K562 (cell line): Measurements from ENCODE around the gene TSPAN15. TPM values are rescaled to one million over a fixed set of nuclear protein-coding genes. Genes with fewer than 3 reads are reported as not detected.

ENCODE experiments used
- KDM5B ChIP-seq: fragments of 200-600 bp; sonication (generic); IDR thresholded peaks from 2 replicates; pipeline ENCODE4 v1.6.1; 2012; ENCODE audit warnings: low read depth, mild to moderate bottlenecking, moderate library complexity, low read length, control low read depth, inconsistent platforms; ENCODE audit not compliant: insufficient replicate concordance
- KLF13 ChIP-seq: fragments of 450-650 bp; IDR thresholded peaks from 2 replicates; pipeline ENCODE4 v1.6.1; 2016; ENCODE audit warnings: missing genetic modification characterization, low read depth, mild to moderate bottlenecking, missing compliant biosample characterization, moderate library complexity, borderline replicate concordance
- MAZ ChIP-seq, 2 experiments: fragments of 450-650 bp in 1 of 2; sonication (generic) in 1 of 2; formaldehyde crosslinking; IDR thresholded peaks in 1 of 2; conservative IDR thresholded peaks in 1 of 2; 2 replicates each; pipeline versions ENCODE4 v1.4.0 to v1.5.0; 2020; ENCODE audit warnings: mild to moderate bottlenecking in 1 of 2, missing genetic modification reagents in 1 of 2
- NFE2L1 ChIP-seq: fragments of 450-650 bp; IDR thresholded peaks from 2 replicates; pipeline ENCODE4 v1.6.1; 2016; ENCODE audit warnings: missing genetic modification characterization, low read depth, mild to moderate bottlenecking, missing compliant biosample characterization, moderate library complexity, borderline replicate concordance
- NONO ChIP-seq, 2 experiments: fragments of 200-400 bp in 1 of 2; fragments of 450-650 bp in 1 of 2; formaldehyde crosslinking in 1 of 2; IDR thresholded peaks; 2 replicates each; pipeline ENCODE4 v1.6.1; 2017; ENCODE audit warnings: low read depth in 2 of 2, mild to moderate bottlenecking in 2 of 2, moderate library complexity in 2 of 2, low read length in 1 of 2
- POLR2H ChIP-seq: IDR thresholded peaks from 2 replicates; pipeline ENCODE4 v1.6.1; 2016; ENCODE audit warnings: missing genetic modification characterization, low read depth, mild to moderate bottlenecking, control low read depth, missing compliant biosample characterization, moderate library complexity
- RNF2 ChIP-seq: sonication (generic); IDR thresholded peaks from 2 replicates; pipeline ENCODE4 v1.6.1; 2016
- SMARCA4 ChIP-seq: fragments of 450-650 bp; IDR thresholded peaks from 2 replicates; pipeline ENCODE4 v1.6.1; 2016
- SRSF1 ChIP-seq: fragments of 200-400 bp; formaldehyde crosslinking; IDR thresholded peaks from 2 replicates; pipeline ENCODE4 v1.6.1; 2017; ENCODE audit warnings: mild to moderate bottlenecking, low read depth, low read length, moderate library complexity
- TAF15 ChIP-seq: fragments of 200-400 bp; formaldehyde crosslinking; IDR thresholded peaks from 2 replicates; pipeline ENCODE4 v1.6.1; 2017; ENCODE audit warnings: mild to moderate bottlenecking, low read depth, low read length, moderate library complexity
- XRCC5 ChIP-seq: fragments of 200-400 bp; formaldehyde crosslinking; IDR thresholded peaks from 2 replicates; pipeline ENCODE4 v1.6.1; 2017; ENCODE audit warnings: low read depth, mild to moderate bottlenecking, low read length
- ZFX ChIP-seq: sonication (generic); formaldehyde crosslinking; IDR thresholded peaks from 2 replicates; pipeline ENCODE4 v1.8.0; 2022; ENCODE audit warnings: mild to moderate bottlenecking, missing genetic modification reagents, moderate library complexity
- ZNF12 ChIP-seq: sonication (generic); formaldehyde crosslinking; IDR thresholded peaks from 2 replicates; pipeline ENCODE4 v1.4.0; 2020; ENCODE audit warnings: mild to moderate bottlenecking, missing genetic modification reagents
- ZNF263 ChIP-seq: sonication (generic); formaldehyde crosslinking; IDR thresholded peaks from 2 replicates; pipeline ENCODE4 v1.8.0; 2022; ENCODE audit warnings: mild to moderate bottlenecking, missing genetic modification reagents, borderline replicate concordance
- ZNF311 ChIP-seq: fragments of 250-450 bp; sonication (Bioruptor Pico); IDR thresholded peaks from 2 replicates; pipeline ENCODE4 v1.4.0; 2020; ENCODE audit warnings: mild to moderate bottlenecking, moderate library complexity
- ZSCAN32 ChIP-seq: fragments of 450-650 bp; formaldehyde crosslinking; IDR thresholded peaks from 2 replicates; pipeline ENCODE4 v1.4.0; 2020; ENCODE audit warnings: mild to moderate bottlenecking, moderate library complexity
- polyA plus RNA-seq, 8 experiments: library from polyadenylated mRNA; depleted of rRNA in 4 of 8; stranded (reverse) in 5 of 8; unstranded in 3 of 8; fragments of >200 nt; fragmentation: Nextera tagmentation in 2 of 8; fragmentation: Illumina TruSeq in 1 of 8; extraction: Ambion mirVana in 2 of 8; extraction: Trizol in 1 of 8; gene quantifications; 2 replicates each; pipeline versions ENCODE4 v1.2.1 to v1.2.3, GENCODE V29; 2011 to 2014; ENCODE audit warnings: inconsistent platforms in 1 of 8, missing spikeins in 1 of 8
- total RNA-seq, 7 experiments: library from RNA; depleted of rRNA in 6 of 7; stranded (reverse); fragments of >200 nt in 6 of 7; fragmentation: Illumina TruSeq in 2 of 7; extraction: Trizol in 2 of 7; gene quantifications; 2 replicates each; pipeline versions ENCODE4 v1.2.1 to v1.2.3, GENCODE V29; 2011 to 2021; ENCODE audit warnings: low replicate concordance in 1 of 7
- TF ChIP-seq, protein P1 (sequence below): fragments of 250-450 bp; sonication (Bioruptor Pico); IDR thresholded peaks from 2 replicates; pipeline ENCODE4 v1.8.0; 2022; ENCODE audit warnings: inconsistent platforms
- TF ChIP-seq, protein P2 (sequence below): fragments of 450-650 bp; formaldehyde crosslinking; IDR thresholded peaks from 2 replicates; pipeline ENCODE4 v1.4.0; 2020; ENCODE audit warnings: mild to moderate bottlenecking, moderate library complexity
- TF ChIP-seq, protein P3 (sequence below), 3 experiments: IDR thresholded peaks in 2 of 3; conservative IDR thresholded peaks in 1 of 3; 2 replicates each; pipeline ENCODE4 v1.5.1; 2011 to 2012; ENCODE audit warnings: low read length in 3 of 3, mild to moderate bottlenecking in 3 of 3, control low read depth in 2 of 3, improper control_type of control experiment in 1 of 3, inconsistent platforms in 1 of 3, low read depth in 1 of 3, mixed read lengths in 1 of 3, moderate library complexity in 1 of 3; ENCODE audit not compliant: insufficient read depth in 2 of 3
- TF ChIP-seq, protein P4 (sequence below): fragments of 250-450 bp; sonication (Bioruptor Pico); IDR thresholded peaks from 2 replicates; pipeline ENCODE4 v1.4.0; 2020; ENCODE audit warnings: mild to moderate bottlenecking

The TSPAN15 gene
- total and polyA plus RNA-seq, 9 of the 15 experiments (the other 6 are each of a cell fraction or from before 2014, with no cell fraction given), result 0.33 to 1.0 (median 0.45) TPM; not detected in 2

DNA sequence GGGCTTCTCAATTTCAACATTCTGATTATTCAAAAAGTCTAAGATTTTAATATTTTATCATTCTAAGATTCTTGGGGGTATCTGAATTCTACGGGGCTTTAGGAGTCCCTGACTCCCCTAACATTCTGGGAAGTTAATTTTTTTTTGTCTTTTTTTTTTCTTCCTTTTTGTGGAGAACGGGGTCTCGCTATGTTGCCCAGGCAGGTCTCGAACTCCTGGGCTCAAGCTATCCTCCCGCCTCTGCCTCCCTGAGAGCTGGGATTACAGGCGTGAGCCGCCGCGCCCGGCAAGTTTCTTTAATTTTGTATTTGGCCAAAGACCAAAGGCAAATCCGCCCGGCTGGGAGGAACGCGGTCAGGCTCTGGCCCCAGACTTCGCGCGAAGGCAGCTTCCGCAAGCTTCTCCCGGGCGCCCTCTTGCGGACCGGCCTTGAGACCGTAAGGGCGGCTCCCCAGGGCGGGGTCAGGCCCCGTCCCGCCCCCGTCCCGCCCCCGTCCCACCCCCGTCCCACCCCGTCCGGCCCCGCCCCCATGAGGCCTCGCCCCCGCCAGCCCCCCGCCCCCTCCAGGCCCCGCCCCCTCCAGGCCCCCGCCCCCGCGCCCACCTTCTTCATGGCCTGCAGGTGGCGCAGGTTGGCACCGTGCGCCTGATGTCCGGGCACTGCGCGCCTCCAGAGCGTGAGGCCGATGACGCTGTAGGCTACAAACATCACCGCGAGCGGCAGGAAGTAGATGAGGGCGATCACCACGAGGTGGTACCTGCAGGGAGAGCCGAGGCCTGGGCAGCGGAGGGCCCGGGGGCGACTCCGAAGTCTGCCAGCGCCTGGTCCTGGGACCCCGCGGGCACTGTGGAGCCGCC, 42.7 kb upstream of the TSPAN15 start (continued):
- TF ChIP-seq, protein P1, sequence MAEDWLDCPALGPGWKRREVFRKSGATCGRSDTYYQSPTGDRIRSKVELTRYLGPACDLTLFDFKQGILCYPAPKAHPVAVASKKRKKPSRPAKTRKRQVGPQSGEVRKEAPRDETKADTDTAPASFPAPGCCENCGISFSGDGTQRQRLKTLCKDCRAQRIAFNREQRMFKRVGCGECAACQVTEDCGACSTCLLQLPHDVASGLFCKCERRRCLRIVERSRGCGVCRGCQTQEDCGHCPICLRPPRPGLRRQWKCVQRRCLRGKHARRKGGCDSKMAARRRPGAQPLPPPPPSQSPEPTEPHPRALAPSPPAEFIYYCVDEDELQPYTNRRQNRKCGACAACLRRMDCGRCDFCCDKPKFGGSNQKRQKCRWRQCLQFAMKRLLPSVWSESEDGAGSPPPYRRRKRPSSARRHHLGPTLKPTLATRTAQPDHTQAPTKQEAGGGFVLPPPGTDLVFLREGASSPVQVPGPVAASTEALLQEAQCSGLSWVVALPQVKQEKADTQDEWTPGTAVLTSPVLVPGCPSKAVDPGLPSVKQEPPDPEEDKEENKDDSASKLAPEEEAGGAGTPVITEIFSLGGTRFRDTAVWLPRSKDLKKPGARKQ, result no peak
- TF ChIP-seq ZNF263 (CRISPR knock-in tag), result no peak
- TF ChIP-seq RNF2, result peak; percentile 63; the same call in 1 of the 2 replicates
- TF ChIP-seq POLR2H (tag), result no peak
- peak; percentile 47; the same call in 1 of the 2 replicates for TF ChIP-seq KLF13 (tag)
- no peak for TF ChIP-seq ZSCAN32
- TF ChIP-seq XRCC5, result peak; percentile 20
- no peak for TF ChIP-seq NFE2L1 (tag)
- TF ChIP-seq ZFX (CRISPR knock-in tag), result peak; percentile 42
- TF ChIP-seq, protein P2, sequence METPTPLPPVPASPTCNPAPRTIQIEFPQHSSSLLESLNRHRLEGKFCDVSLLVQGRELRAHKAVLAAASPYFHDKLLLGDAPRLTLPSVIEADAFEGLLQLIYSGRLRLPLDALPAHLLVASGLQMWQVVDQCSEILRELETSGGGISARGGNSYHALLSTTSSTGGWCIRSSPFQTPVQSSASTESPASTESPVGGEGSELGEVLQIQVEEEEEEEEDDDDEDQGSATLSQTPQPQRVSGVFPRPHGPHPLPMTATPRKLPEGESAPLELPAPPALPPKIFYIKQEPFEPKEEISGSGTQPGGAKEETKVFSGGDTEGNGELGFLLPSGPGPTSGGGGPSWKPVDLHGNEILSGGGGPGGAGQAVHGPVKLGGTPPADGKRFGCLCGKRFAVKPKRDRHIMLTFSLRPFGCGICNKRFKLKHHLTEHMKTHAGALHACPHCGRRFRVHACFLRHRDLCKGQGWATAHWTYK, result no peak
- TF ChIP-seq TAF15, result no peak
- TF ChIP-seq SRSF1, result no peak
- peak; percentile 61 to 91; a peak in 3 of 4 replicates for TF ChIP-seq MAZ (CRISPR knock-in tag; conservative IDR thresholded peaks at IDR 0.05 in 1 of 2, IDR thresholded peaks at IDR 0.05 in 1 of 2)
- TF ChIP-seq, protein P3, sequence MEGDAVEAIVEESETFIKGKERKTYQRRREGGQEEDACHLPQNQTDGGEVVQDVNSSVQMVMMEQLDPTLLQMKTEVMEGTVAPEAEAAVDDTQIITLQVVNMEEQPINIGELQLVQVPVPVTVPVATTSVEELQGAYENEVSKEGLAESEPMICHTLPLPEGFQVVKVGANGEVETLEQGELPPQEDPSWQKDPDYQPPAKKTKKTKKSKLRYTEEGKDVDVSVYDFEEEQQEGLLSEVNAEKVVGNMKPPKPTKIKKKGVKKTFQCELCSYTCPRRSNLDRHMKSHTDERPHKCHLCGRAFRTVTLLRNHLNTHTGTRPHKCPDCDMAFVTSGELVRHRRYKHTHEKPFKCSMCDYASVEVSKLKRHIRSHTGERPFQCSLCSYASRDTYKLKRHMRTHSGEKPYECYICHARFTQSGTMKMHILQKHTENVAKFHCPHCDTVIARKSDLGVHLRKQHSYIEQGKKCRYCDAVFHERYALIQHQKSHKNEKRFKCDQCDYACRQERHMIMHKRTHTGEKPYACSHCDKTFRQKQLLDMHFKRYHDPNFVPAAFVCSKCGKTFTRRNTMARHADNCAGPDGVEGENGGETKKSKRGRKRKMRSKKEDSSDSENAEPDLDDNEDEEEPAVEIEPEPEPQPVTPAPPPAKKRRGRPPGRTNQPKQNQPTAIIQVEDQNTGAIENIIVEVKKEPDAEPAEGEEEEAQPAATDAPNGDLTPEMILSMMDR (IDR thresholded peaks at IDR 0.05 in 2 of 3, conservative IDR thresholded peaks at IDR 0.05 in 1 of 3; ENCODE audit: insufficient read depth in 2 of 3, low read depth in 1 of 3, low read length in 3 of 3), result peak; percentile 50 to 73 (median 68)
- peak; percentile 28 for TF ChIP-seq KDM5B
- peak; percentile 69 for TF ChIP-seq SMARCA4
- TF ChIP-seq NONO (IDR thresholded peaks at IDR 0.05; ENCODE audit: low read depth in 2 of 2, low read length in 1 of 2), result no peak; a peak in 1 of 4 replicates
- no peak for TF ChIP-seq ZNF311
- no peak for TF ChIP-seq ZNF12 (CRISPR knock-in tag)
- TF ChIP-seq, protein P4, sequence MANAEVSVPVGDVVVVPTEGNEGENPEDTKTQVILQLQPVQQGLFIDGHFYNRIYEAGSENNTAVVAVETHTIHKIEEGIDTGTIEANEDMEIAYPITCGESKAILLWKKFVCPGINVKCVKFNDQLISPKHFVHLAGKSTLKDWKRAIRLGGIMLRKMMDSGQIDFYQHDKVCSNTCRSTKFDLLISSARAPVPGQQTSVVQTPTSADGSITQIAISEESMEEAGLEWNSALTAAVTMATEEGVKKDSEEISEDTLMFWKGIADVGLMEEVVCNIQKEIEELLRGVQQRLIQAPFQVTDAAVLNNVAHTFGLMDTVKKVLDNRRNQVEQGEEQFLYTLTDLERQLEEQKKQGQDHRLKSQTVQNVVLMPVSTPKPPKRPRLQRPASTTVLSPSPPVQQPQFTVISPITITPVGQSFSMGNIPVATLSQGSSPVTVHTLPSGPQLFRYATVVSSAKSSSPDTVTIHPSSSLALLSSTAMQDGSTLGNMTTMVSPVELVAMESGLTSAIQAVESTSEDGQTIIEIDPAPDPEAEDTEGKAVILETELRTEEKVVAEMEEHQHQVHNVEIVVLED (CRISPR knock-in tag), result 0 out of 2 replicates have a peak, but pooled peaks have one; percentile 45
